PC-3 (cell line): ENCODE results near the gene FOXO3. TPM values are rescaled to one million over a fixed set of nuclear protein-coding genes. Genes with fewer than 3 reads are reported as not detected.
"Not testable (repeated sequence)": the region's sequence is repeated elsewhere in the genome, so short reads cannot be mapped to it uniquely, and the experiment has no call there.

ENCODE experiments used
- ATAC-seq: fragments of 200-7000 bp; cut with Tn5 transposase; 2 replicates; pipeline ENCODE4 v1.9.1; 2020; ENCODE audit warnings: mild to moderate bottlenecking, moderate library complexity
- BruUV-seq: library from RNA; stranded (reverse); fragments of 400-500 nt; replicated peaks from 2 replicates; lab custom pipeline; 2021; lab: Mats Ljungman, UMichigan
- CTCF ChIA-PET: fragments of 300-600 bp; sonication (Branson Sonifier 250); formaldehyde crosslinking; loops from one replicate; lab custom pipeline; 2022; ENCODE audit warnings: antibody characterized with exemption; lab: Charles Lee
- POLR2A ChIA-PET: fragments of 300-600 bp; sonication (Branson Sonifier 250); formaldehyde crosslinking; loops from one replicate; lab custom pipeline; 2022; ENCODE audit warnings: antibody characterized with exemption; ENCODE audit not compliant: unreplicated experiment; lab: Charles Lee
- DNase-seq: peaks from one replicate; pipeline ENCODE4 v3.0.0-alpha.2; 2015
- H2AFZ ChIP-seq: fragments of 300-600 bp; sonication (generic); 2 replicates; pipeline ENCODE4 v1.6.0; 2016; ENCODE audit warnings: antibody characterized with exemption, low read length
- H3F3A ChIP-seq: fragments of 300-600 bp; sonication (generic); one replicate; pipeline ENCODE4 v1.6.0; 2017; ENCODE audit warnings: antibody characterized with exemption, low read length, control low read depth, mild to moderate bottlenecking; ENCODE audit not compliant: unreplicated experiment
- H3K27ac ChIP-seq: fragments of 300-600 bp; sonication (generic); 2 replicates; pipeline ENCODE4 v1.5.1; 2016; ENCODE audit warnings: mild to moderate bottlenecking, low read length
- H3K27me3 ChIP-seq: fragments of 300-600 bp; sonication (generic); 2 replicates; pipeline ENCODE4 v1.6.1; 2016; ENCODE audit warnings: low read length, mixed read lengths
- H3K36me3 ChIP-seq: fragments of 300-600 bp; sonication (generic); 2 replicates; pipeline ENCODE4 v1.6.1; 2016; ENCODE audit warnings: low read depth, mixed run types, low read length, mixed read lengths
- H3K4me1 ChIP-seq: fragments of 300-600 bp; sonication (generic); 2 replicates; pipeline ENCODE4 v1.5.1; 2016; ENCODE audit warnings: low read length; ENCODE audit not compliant: insufficient read depth
- H3K4me2 ChIP-seq: fragments of 300-600 bp; sonication (generic); 2 replicates; pipeline ENCODE4 v1.6.0; 2016; ENCODE audit warnings: low read length
- H3K4me3 ChIP-seq: fragments of 300-600 bp; sonication (generic); 2 replicates; pipeline ENCODE4 v1.5.1; 2016; ENCODE audit warnings: mild to moderate bottlenecking, low read length, mixed read lengths
- H3K79me2 ChIP-seq: fragments of 300-600 bp; sonication (generic); 2 replicates; pipeline ENCODE4 v1.6.1; 2017; ENCODE audit warnings: low read length, mixed read lengths
- H3K9ac ChIP-seq: fragments of 300-600 bp; sonication (generic); 2 replicates; pipeline ENCODE4 v1.6.0; 2016; ENCODE audit warnings: mild to moderate bottlenecking, low read length
- H3K9me2 ChIP-seq: fragments of 300-600 bp; sonication (generic); replicated peaks from 2 replicates; pipeline ENCODE4 v1.6.1; 2016; ENCODE audit warnings: mixed run types, low read length, mixed read lengths
- H3K9me3 ChIP-seq: fragments of 300-600 bp; sonication (generic); 2 replicates; pipeline ENCODE4 v1.6.1; 2016; ENCODE audit warnings: low read length, mixed read lengths
- H4K20me1 ChIP-seq: fragments of 300-600 bp; sonication (generic); 2 replicates; pipeline ENCODE4 v1.6.1; 2016; ENCODE audit warnings: low read length, mixed read lengths
- CTCF ChIP-seq: fragments of 300-600 bp; sonication (generic); conservative IDR thresholded peaks from 2 replicates; pipeline ENCODE4 v1.5.1; 2017; ENCODE audit warnings: antibody characterized with exemption, low read depth, mild to moderate bottlenecking, low read length
- EZH2 ChIP-seq: fragments of 300-600 bp; sonication (generic); IDR thresholded peaks from one replicate; pipeline ENCODE4 v1.6.1; 2017; ENCODE audit warnings: antibody characterized with exemption, mild to moderate bottlenecking, low read length; ENCODE audit not compliant: unreplicated experiment
- EZH2phosphoT487 ChIP-seq: fragments of 300-600 bp; sonication (generic); IDR thresholded peaks from 2 replicates; pipeline ENCODE4 v1.6.1; 2018; ENCODE audit warnings: mild to moderate bottlenecking, antibody characterized with exemption, low read length, borderline replicate concordance
- intact Hi-C: fragments of 100-400 bp; cut with micrococcal nuclease; formaldehyde crosslinking; loops from 2 replicates; pipeline ENCODE4 v1.9.0; 2023
- total RNA-seq: library from RNA; depleted of rRNA; stranded (reverse); fragments of >200 nt; gene quantifications from 2 replicates; pipeline ENCODE4 v1.2.3, GENCODE V29; 2014

The FOXO3 gene
- total RNA-seq, 1 experiment from 2014 or later = 12.8 TPM

DNA sequence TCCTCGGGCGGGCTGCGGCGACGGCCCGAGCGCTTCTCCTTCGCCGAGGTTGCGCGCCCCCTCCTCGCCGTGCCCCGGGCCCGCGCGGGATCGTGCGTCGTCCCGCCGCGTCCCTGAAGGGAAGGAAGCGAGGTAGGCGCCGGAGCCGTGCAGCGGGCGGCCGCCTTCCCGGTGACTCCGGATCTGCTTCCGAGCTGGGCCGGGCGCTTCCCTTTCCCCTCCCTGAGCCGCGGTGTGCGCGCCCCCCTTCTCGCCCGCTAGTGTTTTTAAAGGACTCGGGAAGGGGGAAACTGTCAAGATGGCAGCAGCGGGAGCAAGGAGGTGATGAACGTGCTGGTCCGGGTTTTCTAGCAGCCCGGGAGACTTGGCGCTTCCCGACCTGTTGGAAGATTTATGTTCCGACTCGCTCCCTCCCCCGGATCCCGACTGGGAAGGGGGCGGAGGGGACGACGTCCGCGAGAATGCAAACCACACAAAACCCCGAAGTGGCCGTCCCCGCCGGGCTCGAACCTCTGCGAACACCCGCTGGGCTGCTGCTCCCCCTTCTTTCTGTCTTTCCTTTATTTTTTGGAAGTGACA is 744 bp upstream of the FOXO3 start:
- intact Hi-C loops = loop anchor here (1.0 to 5.0 kb wide), 5 partner anchors 112 to 512 kb away; no protein-coding TSS in a partner anchor
- Histone ChIP-seq H3K27ac (peak overlapping the region; percentile 59), H3K9ac (peak overlapping the region; percentile 70), H3K4me3 (peak overlapping the region; percentile 95), H3K36me3 (no peaks in the 10 kb centered on the region), H3K4me1 (peaks cover 20% of the 10 kb centered on the region), H2AFZ (peak overlapping the region; percentile 57), H3K4me2 (peak overlapping the region; percentile 99), H3K9me3 (no peaks in the 10 kb centered on the region), H3K27me3 (no peaks in the 10 kb centered on the region), H3K79me2 (peaks cover 45% of the 10 kb centered on the region), H3F3A (no peaks in the 10 kb centered on the region), H3K9me2 (no peaks in the 10 kb centered on the region), H4K20me1 (0 out of 2 replicates have a peak, but pooled peaks cover 14% of the 10 kb centered on the region)
- ChIA-PET CTCF (interaction anchor here (0.5 to 0.6 kb wide), 3 partner anchors 388 to 1242 kb away, joined by 4 to 6 read pairs (median 4); no protein-coding TSS in a partner anchor), POLR2A (interaction anchor here (0.6 to 1.0 kb wide), 4 partner anchors 288 to 735 kb away, joined by 3 to 10 read pairs (median 6); partner anchors contain the start of gene ARMC2)
- TF ChIP-seq CTCF = no peak
- peak; percentile 1; the same call in 1 of the 2 replicates for ATAC-seq
- peak; percentile 50 for DNase-seq
- BruUV-seq = TSS peak; percentile 80

DNA sequence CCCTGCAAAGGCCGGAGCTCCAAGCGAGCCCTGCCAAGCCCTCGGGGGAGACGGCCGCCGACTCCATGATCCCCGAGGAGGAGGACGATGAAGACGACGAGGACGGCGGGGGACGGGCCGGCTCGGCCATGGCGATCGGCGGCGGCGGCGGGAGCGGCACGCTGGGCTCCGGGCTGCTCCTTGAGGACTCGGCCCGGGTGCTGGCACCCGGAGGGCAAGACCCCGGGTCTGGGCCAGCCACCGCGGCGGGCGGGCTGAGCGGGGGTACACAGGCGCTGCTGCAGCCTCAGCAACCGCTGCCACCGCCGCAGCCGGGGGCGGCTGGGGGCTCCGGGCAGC is 561 bp downstream of the FOXO3 start:
- H3K4me2 ChIP-seq = peak overlapping the region; percentile 82
- POLR2A ChIA-PET, H3K9me3 ChIP-seq, CTCF ChIA-PET, H3F3A ChIP-seq, ATAC-seq, H3K36me3 ChIP-seq, H2AFZ ChIP-seq, H3K27me3 ChIP-seq, DNase-seq, H3K9me2 ChIP-seq, BruUV-seq: not testable (repeated sequence)
- H3K79me2 ChIP-seq = peaks cover 58% of the 10 kb centered on the region
- H4K20me1 ChIP-seq = peaks cover 26% of the 10 kb centered on the region
- peak overlapping the region; percentile 16; the same call in 1 of the 2 replicates for H3K27ac ChIP-seq
- peaks cover 33% of the 10 kb centered on the region for H3K4me1 ChIP-seq
- H3K4me3 ChIP-seq = peak overlapping the region; percentile 95
- intact Hi-C loops = loop anchor here (5.0 kb wide), 2 partner anchors 111 to 276 kb away; no protein-coding TSS in a partner anchor
- H3K9ac ChIP-seq = peak overlapping the region; percentile 78

- POLR2A ChIA-PET = interaction anchor here (0.6 kb wide), 1 partner anchor 24 kb away, joined by 6 read pairs; no protein-coding TSS in a partner anchor
- Histone ChIP-seq H3K27ac (peak overlapping the region; percentile 79), H3K79me2 (peaks cover 65% of the 10 kb centered on the region), H3K9me3 (no peaks in the 10 kb centered on the region), H3K9me2 (no peaks in the 10 kb centered on the region), H3K4me1 (peaks cover 35% of the 10 kb centered on the region), H3K4me3 (peak overlapping the region; percentile 95), H3F3A (peaks cover 4% of the 10 kb centered on the region), H3K27me3 (no peaks in the 10 kb centered on the region), H3K4me2 (peak overlapping the region; percentile 82), H4K20me1 (peaks cover 32% of the 10 kb centered on the region), H3K9ac (peak overlapping the region; percentile 78), H2AFZ (peak overlapping the region; percentile 51; the same call in 1 of the 2 replicates), H3K36me3 (peaks cover 5% of the 10 kb centered on the region; the same call in 1 of the 2 replicates)
- TF ChIP-seq CTCF (no peak), EZH2phosphoT487 (no peak), EZH2 (no peak)
- BruUV-seq = TSS peak; percentile 74
- CTCF ChIA-PET = no interaction called here
- ATAC-seq (no peak), DNase-seq (peak; percentile 11)
- intact Hi-C loops = loop anchor here (1.0 to 5.0 kb wide), 3 partner anchors 110 to 275 kb away; no protein-coding TSS in a partner anchor
Observed at GRCh38 chr6:108561742-108562502, 1.2 kb downstream of the FOXO3 start.
